HG03432 (cell line): ENCODE data around the gene KIAA0753.

Experiments used
- ATAC-seq: cut with Tn5 transposase; IDR thresholded peaks from one replicate; pipeline ENCODE4 v1.9.1; 2021; ENCODE audit warnings: mild to moderate bottlenecking, moderate library complexity; ENCODE audit not compliant: unreplicated experiment

KIAA0753 gene

GRCh38 chr17:6572972-6573370, 67.5 kb downstream of the KIAA0753 start:
- no peak for ATAC-seq

- no peak for ATAC-seq
Measured at GRCh38 chr17:6571452-6571781, 69.1 kb downstream of the KIAA0753 start.

- ATAC-seq = no peak
Measured at GRCh38 chr17:6570731-6571451, 69.6 kb downstream of the KIAA0753 start.

- no peak for ATAC-seq
Measured at GRCh38 chr17:6569370-6570285, 70.9 kb downstream of the KIAA0753 start.

GRCh38 chr17:6568184-6568758, 72.2 kb downstream of the KIAA0753 start:
- ATAC-seq = no peak

- no peak for ATAC-seq
Measured at GRCh38 chr17:6567528-6568183, 72.9 kb downstream of the KIAA0753 start.

GRCh38 chr17:6561446-6561845, 79.1 kb downstream of the KIAA0753 start:
- ATAC-seq = no peak

GRCh38 chr17:6560496-6560895, 80.0 kb downstream of the KIAA0753 start:
- ATAC-seq = no peak

- ATAC-seq = no peak
Measured at GRCh38 chr17:6559753-6560215, 80.7 kb downstream of the KIAA0753 start.

GRCh38 chr17:6558932-6559752, 81.4 kb downstream of the KIAA0753 start:
- ATAC-seq = no peak

- no peak for ATAC-seq
Measured at GRCh38 chr17:6558276-6558675, 82.2 kb downstream of the KIAA0753 start.

GRCh38 chr17:6557040-6557438, 83.5 kb downstream of the KIAA0753 start:
- ATAC-seq = no peak

GRCh38 chr17:6556121-6557039, 84.1 kb downstream of the KIAA0753 start, which contains the start of gene PITPNM3:
Gene PITPNM3 (minus strand): TSS chr17:6556555. CDS start chr17:6556406, 149 bp downstream.
- ATAC-seq = no peak

GRCh38 chr17:6555331-6556120, 85.0 kb downstream of the KIAA0753 start:
- no peak for ATAC-seq

GRCh38 chr17:6554871-6555330, 85.6 kb downstream of the KIAA0753 start:
- no peak for ATAC-seq

GRCh38 chr17:6554342-6554741, 86.2 kb downstream of the KIAA0753 start:
- no peak for ATAC-seq

- ATAC-seq = no peak
Measured at GRCh38 chr17:6551869-6552531, 88.5 kb downstream of the KIAA0753 start.

GRCh38 chr17:6551356-6551755, 89.2 kb downstream of the KIAA0753 start:
- no peak for ATAC-seq
